ENCODE data around the gene PKP1.

The PKP1 gene

DNA sequence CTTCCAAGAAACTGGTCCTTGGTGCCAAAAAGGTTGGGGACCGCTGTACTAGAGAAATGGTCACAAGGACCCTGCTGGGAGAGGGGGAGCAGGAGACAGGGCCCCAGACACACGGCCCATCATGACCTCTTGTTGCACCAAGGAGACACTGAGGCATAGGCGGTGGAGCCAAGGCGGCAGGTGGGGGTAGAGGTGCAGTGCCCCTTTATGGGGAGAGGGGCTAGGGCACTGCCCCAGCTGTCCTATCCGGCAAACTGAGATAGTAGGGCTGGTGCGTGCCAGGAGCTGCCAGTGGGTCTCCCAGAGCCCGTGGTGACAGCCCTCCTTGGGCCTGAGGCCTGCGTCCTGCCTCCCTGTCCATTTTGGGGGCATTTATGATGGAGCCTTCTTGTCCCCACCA, 73.9 kb downstream of the PKP1 start:
- no peaks in the 10 kb centered on the region for H3K9me3 Mint-ChIP-seq
- H3K4me3 Mint-ChIP-seq, result no peak overlapping the region
- H3K27me3 Mint-ChIP-seq (ENCODE audit: low read depth), result no peaks in the 10 kb centered on the region
- no peaks in the 10 kb centered on the region for H3K36me3 Mint-ChIP-seq (ENCODE audit: low read depth)
- H3K27ac Mint-ChIP-seq, result no peak overlapping the region
- no peaks in the 10 kb centered on the region for H3K4me1 Mint-ChIP-seq (ENCODE audit: low read depth)
- DNase-seq (ENCODE audit: low spot score), result no peak

DNA sequence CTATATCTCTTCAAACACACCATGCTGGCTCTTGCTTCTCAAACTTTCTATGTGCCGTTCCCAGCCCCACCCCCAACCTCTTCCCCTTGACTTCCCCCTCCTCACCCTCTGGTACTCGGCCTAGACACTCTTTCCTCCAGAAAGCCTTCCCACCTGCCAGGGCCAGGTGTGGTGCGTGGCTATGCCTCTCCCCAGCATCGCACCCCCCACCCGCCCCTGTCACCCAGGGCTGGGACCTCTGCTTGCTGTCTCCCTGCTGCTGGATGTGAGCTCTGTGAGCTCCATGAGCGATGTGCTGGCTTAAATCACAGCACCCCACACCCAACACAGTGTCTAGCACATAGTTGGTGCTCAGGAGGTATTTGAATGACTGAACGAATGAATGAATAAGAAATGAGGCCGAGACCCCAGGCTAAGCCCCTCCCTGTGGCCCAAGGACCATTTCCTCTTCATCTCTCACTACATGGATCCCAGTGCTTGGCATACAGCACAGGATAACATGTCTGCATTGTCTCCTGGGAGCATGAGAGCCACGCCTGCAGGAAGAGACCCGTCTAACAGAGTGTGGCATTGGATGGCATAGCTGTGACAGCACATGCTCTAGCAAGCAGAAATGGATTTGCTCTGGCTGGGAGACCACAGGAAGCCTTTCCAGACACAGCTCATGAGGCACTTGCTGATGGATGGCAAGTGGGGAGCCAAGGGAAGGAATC, 74.5 kb downstream of the PKP1 start:
- Mint-ChIP-seq H3K9me3 (no peaks in the 10 kb centered on the region), H3K4me1 (ENCODE audit: low read depth) (no peaks in the 10 kb centered on the region), H3K27me3 (ENCODE audit: low read depth) (no peaks in the 10 kb centered on the region), H3K4me3 (no peak overlapping the region), H3K36me3 (ENCODE audit: low read depth) (no peaks in the 10 kb centered on the region), H3K27ac (no peak overlapping the region)
- DNase-seq (ENCODE audit: low spot score), result no peak

DNA sequence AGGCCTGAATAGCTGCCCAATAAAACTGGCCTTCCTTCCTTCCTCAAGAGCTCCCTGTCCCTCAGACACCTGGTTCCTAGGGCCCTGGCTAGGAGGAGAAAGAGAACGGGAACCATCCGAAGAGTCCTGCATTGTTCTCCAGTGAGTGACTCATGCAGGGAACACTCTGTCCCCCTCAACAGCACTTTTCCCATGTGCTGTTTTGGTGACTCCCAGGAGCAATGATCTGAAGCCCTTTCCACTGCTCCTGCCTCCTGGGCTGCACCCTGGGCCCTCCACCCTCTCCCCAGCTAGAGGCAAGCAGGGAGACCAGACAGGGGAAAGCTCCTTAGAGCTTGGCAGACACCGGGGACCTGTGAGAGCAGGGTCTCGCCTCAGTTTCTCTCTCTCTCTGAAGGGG, 75.3 kb downstream of the PKP1 start:
- Mint-ChIP-seq H3K9me3 (no peaks in the 10 kb centered on the region), H3K27ac (no peak overlapping the region), H3K4me1 (ENCODE audit: low read depth) (no peaks in the 10 kb centered on the region), H3K36me3 (ENCODE audit: low read depth) (no peaks in the 10 kb centered on the region), H3K27me3 (ENCODE audit: low read depth) (no peaks in the 10 kb centered on the region), H3K4me3 (no peak overlapping the region)
- no peak for DNase-seq (ENCODE audit: low spot score)

DNA sequence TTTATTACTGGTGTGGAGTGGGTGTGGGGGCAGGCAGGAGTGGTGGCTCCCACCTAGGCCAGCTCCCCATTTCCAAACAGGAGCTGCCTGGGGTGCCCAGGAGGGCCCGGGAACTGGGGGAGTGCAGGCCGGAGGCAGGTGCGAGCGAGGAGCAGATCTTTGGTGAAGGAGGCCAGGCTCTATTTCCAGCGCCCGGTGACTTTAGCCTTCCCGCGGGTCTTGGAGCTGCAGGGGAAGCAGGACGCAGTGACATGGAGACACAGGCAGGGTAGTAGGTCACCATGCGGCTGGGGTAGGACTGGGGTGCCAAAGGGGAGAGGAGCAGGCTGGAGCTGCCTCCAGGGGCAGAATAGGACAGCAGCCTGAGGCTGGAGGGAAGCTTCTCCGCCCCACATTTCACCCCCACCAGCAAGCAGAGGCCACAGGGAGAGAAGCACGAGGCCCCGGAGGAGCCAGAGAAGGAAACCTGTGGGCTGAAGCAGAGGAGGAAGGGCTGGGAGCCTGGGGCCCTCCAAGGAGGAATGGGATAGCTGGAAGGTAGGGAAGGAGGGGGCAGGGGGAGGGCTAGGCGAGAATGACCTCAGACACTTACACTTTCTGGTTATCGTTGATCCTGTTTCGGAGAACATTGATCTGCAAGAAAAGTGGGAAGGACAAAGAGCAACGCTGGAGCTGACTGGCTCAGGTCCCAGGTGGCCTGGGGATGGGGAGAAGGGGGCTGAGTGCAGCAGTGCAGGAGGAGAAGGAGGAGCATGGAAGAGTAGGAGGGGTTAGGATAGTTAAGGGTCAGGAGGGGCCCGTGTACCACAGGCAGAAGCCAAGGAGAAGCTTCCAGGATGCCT, 75.9 kb downstream of the PKP1 start:
- Mint-ChIP-seq H3K9me3 (no peaks in the 10 kb centered on the region), H3K27me3 (ENCODE audit: low read depth) (no peaks in the 10 kb centered on the region), H3K27ac (no peak overlapping the region), H3K36me3 (ENCODE audit: low read depth) (no peaks in the 10 kb centered on the region), H3K4me3 (no peak overlapping the region), H3K4me1 (ENCODE audit: low read depth) (no peaks in the 10 kb centered on the region)
- no peak for DNase-seq (ENCODE audit: low spot score)

DNA sequence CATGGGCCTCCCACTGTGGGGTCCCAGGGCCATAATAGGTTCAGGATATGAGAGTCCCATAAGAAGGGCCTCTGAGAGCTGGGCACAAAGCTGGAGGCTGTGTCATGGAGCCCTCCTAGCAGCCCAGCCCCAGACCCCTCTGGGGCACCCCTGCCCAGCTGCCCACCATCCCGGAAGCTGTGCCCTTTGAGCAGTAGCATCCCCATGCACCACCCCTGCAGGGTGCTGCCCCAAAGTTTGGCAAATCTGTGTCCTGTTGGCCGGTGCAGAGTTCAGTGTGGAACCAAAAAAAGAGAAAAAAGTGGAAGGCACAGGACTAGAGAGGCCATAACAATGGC, 76.5 kb downstream of the PKP1 start:
- Mint-ChIP-seq H3K9me3 (no peaks in the 10 kb centered on the region), H3K27me3 (ENCODE audit: low read depth) (no peaks in the 10 kb centered on the region), H3K36me3 (ENCODE audit: low read depth) (no peaks in the 10 kb centered on the region), H3K4me1 (ENCODE audit: low read depth) (no peaks in the 10 kb centered on the region), H3K4me3 (no peak overlapping the region), H3K27ac (no peak overlapping the region)
- DNase-seq (ENCODE audit: low spot score), result no peak

DNA sequence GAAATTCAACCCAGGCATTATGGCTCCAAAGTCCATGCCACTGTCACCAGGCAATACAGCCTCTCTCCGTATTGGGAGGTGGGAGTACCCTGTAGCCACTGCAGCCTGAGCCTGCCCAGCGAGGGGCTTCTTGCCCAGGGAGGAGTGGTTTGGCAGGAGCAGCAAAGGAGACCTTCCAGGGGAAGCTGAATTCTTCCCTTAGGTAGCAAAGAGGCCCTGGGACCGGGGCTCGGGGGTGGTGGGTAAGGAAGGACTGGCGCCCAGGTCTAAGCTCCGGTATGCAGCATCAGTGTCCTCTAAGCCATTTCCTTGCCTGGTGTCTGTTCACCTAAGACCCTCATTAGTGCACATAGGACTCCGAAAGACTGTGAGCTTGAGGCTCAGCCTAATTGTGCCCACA, 77.2 kb downstream of the PKP1 start:
- H3K27ac Mint-ChIP-seq, result no peak overlapping the region
- H3K4me3 Mint-ChIP-seq, result no peak overlapping the region
- no peaks in the 10 kb centered on the region for H3K4me1 Mint-ChIP-seq (ENCODE audit: low read depth)
- no peak for DNase-seq (ENCODE audit: low spot score)
- no peaks in the 10 kb centered on the region for H3K36me3 Mint-ChIP-seq (ENCODE audit: low read depth)
- H3K9me3 Mint-ChIP-seq, result no peaks in the 10 kb centered on the region
- H3K27me3 Mint-ChIP-seq (ENCODE audit: low read depth), result no peaks in the 10 kb centered on the region

DNA sequence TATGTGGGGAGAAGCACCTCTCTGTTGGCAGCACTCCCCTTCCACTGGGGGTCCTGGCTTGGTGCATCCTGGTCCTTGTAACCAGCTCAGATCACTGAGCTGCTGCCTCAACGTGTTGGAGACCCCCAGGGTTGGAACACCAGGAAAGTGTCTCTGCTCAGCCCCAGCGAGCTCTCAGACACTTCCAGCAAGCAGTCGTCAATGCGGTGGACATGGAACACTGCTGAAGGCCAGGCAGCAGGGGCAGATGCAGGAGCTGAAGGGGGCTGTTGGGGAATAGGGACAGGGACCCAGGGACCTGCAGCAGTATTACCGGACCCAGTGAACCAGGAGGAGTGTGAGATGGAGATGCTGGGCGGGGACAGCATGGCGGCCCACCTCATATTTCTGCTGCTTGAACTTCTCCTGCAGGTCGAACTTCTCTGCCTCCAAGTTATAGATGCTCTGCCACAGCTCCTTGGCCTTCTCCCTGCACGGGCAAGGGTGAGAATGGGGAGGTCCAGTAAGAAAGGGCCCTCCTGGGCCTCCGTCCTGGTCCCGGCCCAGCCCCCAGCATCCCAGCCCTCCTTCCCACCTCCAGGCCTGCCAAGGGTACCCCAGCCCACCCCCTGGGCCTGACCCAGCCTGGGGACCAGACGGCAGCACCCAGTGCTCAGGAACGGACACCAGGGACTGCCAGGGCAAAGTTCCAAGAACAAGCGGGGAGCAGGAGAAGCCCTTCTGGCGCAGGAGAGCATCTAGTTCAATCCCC, 77.8 kb downstream of the PKP1 start:
- Mint-ChIP-seq H3K27me3 (ENCODE audit: low read depth) (no peaks in the 10 kb centered on the region), H3K36me3 (ENCODE audit: low read depth) (no peaks in the 10 kb centered on the region), H3K4me3 (no peak overlapping the region), H3K4me1 (ENCODE audit: low read depth) (no peaks in the 10 kb centered on the region), H3K27ac (no peak overlapping the region), H3K9me3 (no peaks in the 10 kb centered on the region)
- no peak for DNase-seq (ENCODE audit: low spot score)

DNA sequence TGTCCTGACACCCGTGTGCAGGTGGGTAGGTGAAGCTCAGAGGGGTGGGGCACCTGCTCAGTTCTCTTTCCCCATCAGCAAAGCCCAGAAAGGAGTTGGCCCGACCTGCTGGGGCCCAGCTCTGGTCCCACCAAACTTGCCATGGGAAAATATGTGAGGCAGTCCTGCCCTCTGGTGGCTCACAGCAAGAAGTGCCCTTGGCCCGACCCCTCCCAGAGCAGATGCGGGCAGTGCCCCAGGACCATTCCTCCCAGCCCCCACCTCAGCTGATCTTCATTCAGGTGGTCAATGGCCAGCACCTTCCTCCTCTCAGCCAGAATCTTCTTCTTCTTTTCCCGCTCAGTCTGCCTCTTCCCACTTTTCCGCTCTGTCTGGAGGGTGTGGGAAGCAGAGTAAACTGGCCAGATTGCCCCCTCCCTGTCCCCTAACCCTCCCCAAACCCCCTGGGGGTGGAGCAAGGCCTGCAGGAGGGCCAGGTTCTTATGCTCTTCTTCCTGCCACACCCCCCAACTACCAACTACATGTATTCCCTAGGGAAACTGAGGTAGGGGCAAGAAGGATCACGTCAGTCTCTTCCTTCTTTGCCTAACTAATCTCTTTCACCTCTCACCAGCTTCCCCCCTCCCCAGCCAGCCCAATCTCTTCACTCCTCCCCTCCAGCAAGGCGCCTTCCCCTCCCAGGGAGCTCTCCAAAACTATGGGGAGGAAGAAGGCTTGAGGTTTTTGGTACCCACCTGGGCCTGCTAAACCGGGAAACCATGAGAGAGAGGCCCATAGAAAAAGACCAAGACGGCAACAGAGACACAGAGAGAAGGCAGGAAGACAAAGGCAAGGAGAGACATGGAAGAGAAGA, 78.6 kb downstream of the PKP1 start:
- DNase-seq (ENCODE audit: low spot score), result no peak
- H3K27ac Mint-ChIP-seq, result no peak overlapping the region

DNA sequence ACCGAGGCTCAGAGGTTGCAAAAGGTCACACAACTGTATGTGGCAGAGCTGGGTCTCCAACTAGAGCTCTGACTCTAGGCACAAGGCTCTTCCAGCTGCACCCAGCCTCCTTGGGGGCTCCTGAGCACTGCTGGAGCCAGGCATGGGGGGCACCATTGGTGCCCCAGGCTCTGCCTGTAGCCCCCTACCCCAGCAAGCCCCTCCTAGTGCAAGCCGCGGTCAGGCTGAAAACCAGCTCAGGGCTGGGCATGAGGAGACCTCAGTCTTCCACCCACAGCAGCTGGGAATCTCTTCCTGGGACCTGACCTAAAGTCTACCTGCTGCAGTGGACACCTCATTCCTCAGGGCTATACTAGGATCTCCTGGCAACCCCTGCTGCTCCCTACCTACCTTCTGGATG, 79.6 kb downstream of the PKP1 start:
- Mint-ChIP-seq H3K36me3 (ENCODE audit: low read depth) (no peaks in the 10 kb centered on the region), H3K27ac (no peak overlapping the region), H3K4me1 (ENCODE audit: low read depth) (no peaks in the 10 kb centered on the region), H3K27me3 (ENCODE audit: low read depth) (no peaks in the 10 kb centered on the region), H3K9me3 (no peaks in the 10 kb centered on the region), H3K4me3 (no peak overlapping the region)
- DNase-seq (ENCODE audit: low spot score), result no peak

More for the DNA sequence above, 78.6 kb downstream of the PKP1 start:
- Mint-ChIP-seq H3K27me3 (ENCODE audit: low read depth) (no peaks in the 10 kb centered on the region), H3K4me3 (no peak overlapping the region), H3K9me3 (no peaks in the 10 kb centered on the region), H3K4me1 (ENCODE audit: low read depth) (no peaks in the 10 kb centered on the region), H3K36me3 (ENCODE audit: low read depth) (no peaks in the 10 kb centered on the region)

DNA sequence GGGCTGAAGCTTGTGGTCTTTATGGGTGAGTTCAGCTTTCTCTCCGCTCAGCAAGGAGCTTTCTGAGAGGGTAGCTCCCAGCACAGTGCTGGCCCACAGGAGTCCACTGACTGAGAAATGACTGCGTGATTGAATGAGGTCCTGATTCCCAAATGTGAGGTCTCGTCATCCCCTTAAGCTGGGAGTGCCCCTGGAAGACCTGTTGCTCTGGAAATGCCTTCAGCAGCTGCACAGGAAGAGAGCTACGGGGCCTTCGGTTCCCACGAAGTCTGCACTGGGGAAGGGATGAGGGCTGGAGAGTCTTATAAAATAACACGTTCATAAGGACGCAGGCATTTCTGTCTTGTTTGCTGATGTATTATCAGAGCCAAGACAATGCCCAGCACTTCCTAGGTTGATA, 80.2 kb downstream of the PKP1 start:
- no peaks in the 10 kb centered on the region for H3K4me1 Mint-ChIP-seq (ENCODE audit: low read depth)
- no peaks in the 10 kb centered on the region for H3K36me3 Mint-ChIP-seq (ENCODE audit: low read depth)
- H3K27me3 Mint-ChIP-seq (ENCODE audit: low read depth), result no peaks in the 10 kb centered on the region
- DNase-seq (ENCODE audit: low spot score), result no peak
- H3K9me3 Mint-ChIP-seq, result no peaks in the 10 kb centered on the region
- no peak overlapping the region for H3K27ac Mint-ChIP-seq
- H3K4me3 Mint-ChIP-seq, result no peak overlapping the region

DNA sequence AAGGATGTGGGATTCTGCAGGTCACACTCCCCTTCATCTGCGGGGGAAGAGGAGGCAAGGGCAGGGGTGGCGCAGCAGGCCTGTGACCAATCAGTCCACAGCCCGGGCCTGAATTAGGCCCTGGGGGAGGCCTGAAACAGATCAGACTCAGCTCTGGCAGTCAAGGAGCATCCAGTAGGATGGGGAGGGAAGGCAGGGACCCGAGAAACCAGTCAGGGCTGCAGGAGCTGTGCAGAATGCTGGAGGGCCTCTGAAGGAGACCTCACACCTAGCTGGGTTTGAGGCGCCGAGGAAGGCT, 81.5 kb downstream of the PKP1 start:
- Mint-ChIP-seq H3K27ac (no peak overlapping the region), H3K4me3 (no peak overlapping the region), H3K4me1 (ENCODE audit: low read depth) (no peaks in the 10 kb centered on the region), H3K36me3 (ENCODE audit: low read depth) (no peaks in the 10 kb centered on the region), H3K9me3 (no peaks in the 10 kb centered on the region), H3K27me3 (ENCODE audit: low read depth) (no peaks in the 10 kb centered on the region)
- no peak for DNase-seq (ENCODE audit: low spot score)

DNA sequence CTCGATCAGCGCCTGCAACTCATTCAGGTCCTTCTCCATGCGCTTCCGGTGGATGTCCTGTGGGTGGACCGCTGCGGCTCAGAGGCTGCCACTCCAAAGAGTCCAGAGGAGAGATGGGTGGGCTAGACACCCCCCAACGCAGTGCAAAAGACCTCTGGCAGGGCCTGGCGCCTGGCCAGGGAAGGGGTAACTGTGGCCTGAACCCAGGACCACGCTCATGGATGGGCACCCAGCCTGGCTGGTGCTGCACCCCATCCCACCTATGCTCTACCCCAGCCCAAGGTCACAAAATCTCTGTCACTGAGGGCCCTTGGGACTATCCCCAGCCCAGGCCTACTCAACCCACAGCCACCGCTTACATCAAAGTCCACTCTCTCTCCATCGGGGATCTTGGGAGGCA, 81.9 kb downstream of the PKP1 start:
- H3K27me3 Mint-ChIP-seq (ENCODE audit: low read depth), result no peaks in the 10 kb centered on the region
- no peak overlapping the region for H3K4me3 Mint-ChIP-seq
- no peaks in the 10 kb centered on the region for H3K36me3 Mint-ChIP-seq (ENCODE audit: low read depth)
- H3K4me1 Mint-ChIP-seq (ENCODE audit: low read depth), result no peaks in the 10 kb centered on the region
- no peaks in the 10 kb centered on the region for H3K9me3 Mint-ChIP-seq
- no peak overlapping the region for H3K27ac Mint-ChIP-seq
- DNase-seq (ENCODE audit: low spot score), result no peak

DNA sequence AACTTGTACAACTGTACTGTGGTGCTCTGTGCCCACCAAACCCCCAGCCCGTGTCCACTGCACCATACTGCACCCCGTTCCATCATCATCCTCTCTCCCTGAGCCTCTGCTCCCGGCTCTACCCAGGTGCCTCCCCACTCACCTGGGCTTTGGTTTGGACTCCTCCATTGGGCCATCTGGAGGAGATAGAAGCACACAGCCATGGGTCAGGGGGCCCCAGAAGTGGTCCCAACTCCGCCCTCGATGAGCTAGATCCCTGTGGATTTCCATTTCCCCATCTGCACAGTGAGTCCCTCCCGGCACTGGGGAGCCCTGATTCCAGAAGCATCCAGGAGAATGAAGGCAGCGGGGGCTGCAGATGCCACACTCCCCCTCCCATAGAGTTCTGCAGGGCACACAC, 83.4 kb downstream of the PKP1 start:
- Mint-ChIP-seq H3K27me3 (ENCODE audit: low read depth) (no peaks in the 10 kb centered on the region), H3K4me1 (ENCODE audit: low read depth) (no peaks in the 10 kb centered on the region), H3K27ac (no peak overlapping the region), H3K4me3 (no peak overlapping the region), H3K9me3 (no peaks in the 10 kb centered on the region), H3K36me3 (ENCODE audit: low read depth) (no peaks in the 10 kb centered on the region)
- no peak for DNase-seq (ENCODE audit: low spot score)

DNA sequence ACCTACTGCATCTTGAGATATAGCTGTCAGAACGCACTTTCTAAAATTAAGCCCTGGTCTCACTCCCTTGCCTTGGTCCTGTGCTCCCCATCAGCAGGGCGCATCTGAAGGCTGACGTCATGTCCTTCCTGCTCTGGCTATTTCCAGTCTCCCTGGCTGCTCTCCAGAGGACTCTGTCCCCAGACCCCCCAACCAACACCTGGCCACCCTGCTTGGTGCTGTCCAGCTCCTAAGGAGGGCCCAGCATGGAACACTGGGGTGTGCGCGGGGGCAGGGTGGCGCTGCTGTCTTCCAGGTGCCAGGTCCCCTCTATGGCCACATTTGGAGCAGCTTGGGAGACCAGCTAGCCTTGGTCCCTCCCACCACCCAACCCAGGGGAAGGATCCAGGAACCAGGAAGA, 85.9 kb downstream of the PKP1 start:
- Mint-ChIP-seq H3K9me3 (no peaks in the 10 kb centered on the region), H3K27ac (no peak overlapping the region), H3K4me1 (ENCODE audit: low read depth) (no peaks in the 10 kb centered on the region), H3K27me3 (ENCODE audit: low read depth) (peaks cover 7% of the 10 kb centered on the region), H3K4me3 (no peak overlapping the region), H3K36me3 (ENCODE audit: low read depth) (no peaks in the 10 kb centered on the region)
- no peak for DNase-seq (ENCODE audit: low spot score)

Data from T-helper 2 cell treated with Interferon-gamma antibody and Interleukin-4, amounts not matched to agents 5 μg/mL and 100 μg/mL, for 36 hours (primary cell).